GM12872 (cell line): ENCODE results near the gene CHD6.

ENCODE experiments used
- CTCF ChIP-seq: IDR thresholded peaks from 3 replicates; pipeline ENCODE4 v1.5.1; 2011; ENCODE audit warnings: low read depth, mild to moderate bottlenecking, low read length, moderate library complexity; ENCODE audit not compliant: insufficient read depth

Gene CHD6

GRCh38 chr20:41366546-41367392 is 251.4 kb downstream of the CHD6 start, which contains the start of gene EMILIN3:
Gene EMILIN3 (minus strand): TSS chr20:41366818. CDS start chr20:41366634, 184 bp downstream.
- TF ChIP-seq CTCF, result no peak

- TF ChIP-seq CTCF, result no peak
Observed at GRCh38 chr20:41365777-41366545, 252.2 kb downstream of the CHD6 start.

- no peak for TF ChIP-seq CTCF
Observed at GRCh38 chr20:41364967-41365765, 253.0 kb downstream of the CHD6 start.

- TF ChIP-seq CTCF, result no peak
Observed at GRCh38 chr20:41364236-41364855, 253.8 kb downstream of the CHD6 start.

GRCh38 chr20:41363601-41364000 is 254.6 kb downstream of the CHD6 start:
- TF ChIP-seq CTCF, result no peak

- TF ChIP-seq CTCF, result no peak
Observed at GRCh38 chr20:41362748-41363140, 255.4 kb downstream of the CHD6 start.
